GM10266 (cell line): ENCODE results near the gene ARL6IP1.

Source experiments
- DNase-seq: peaks from one replicate; pipeline ENCODE4 v3.0.0; 2012; ENCODE audit errors: extremely low spot score
- TF ChIP-seq, protein P1 (sequence below): IDR thresholded peaks from 2 replicates; pipeline ENCODE4 v1.5.1; 2012; ENCODE audit warnings: mild to moderate bottlenecking, low read depth; ENCODE audit not compliant: control insufficient read depth, insufficient read depth; ENCODE audit errors: missing control alignments

Gene ARL6IP1

DNA sequence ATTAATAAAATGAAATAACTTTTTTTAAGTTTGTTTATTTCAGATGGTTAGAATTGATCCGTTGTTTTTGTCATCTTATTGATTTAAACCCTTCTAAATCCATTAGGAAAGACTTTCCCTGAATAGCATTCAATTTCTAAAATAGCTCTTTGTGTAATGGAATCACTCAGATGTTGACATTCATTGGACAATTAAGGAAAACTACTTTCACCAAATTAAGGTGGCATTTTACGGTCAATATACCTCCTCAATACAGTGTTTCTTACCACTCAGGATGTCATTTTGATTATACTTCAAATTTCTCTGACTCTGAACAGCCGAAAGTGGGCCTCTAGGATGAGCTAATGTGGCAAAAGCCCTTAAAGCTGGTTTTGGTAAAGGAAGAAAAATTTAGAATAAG, 1.8 kb downstream of the ARL6IP1 start:
- no peak for DNase-seq
- TF ChIP-seq, protein P1, sequence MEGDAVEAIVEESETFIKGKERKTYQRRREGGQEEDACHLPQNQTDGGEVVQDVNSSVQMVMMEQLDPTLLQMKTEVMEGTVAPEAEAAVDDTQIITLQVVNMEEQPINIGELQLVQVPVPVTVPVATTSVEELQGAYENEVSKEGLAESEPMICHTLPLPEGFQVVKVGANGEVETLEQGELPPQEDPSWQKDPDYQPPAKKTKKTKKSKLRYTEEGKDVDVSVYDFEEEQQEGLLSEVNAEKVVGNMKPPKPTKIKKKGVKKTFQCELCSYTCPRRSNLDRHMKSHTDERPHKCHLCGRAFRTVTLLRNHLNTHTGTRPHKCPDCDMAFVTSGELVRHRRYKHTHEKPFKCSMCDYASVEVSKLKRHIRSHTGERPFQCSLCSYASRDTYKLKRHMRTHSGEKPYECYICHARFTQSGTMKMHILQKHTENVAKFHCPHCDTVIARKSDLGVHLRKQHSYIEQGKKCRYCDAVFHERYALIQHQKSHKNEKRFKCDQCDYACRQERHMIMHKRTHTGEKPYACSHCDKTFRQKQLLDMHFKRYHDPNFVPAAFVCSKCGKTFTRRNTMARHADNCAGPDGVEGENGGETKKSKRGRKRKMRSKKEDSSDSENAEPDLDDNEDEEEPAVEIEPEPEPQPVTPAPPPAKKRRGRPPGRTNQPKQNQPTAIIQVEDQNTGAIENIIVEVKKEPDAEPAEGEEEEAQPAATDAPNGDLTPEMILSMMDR, result no peak

DNA sequence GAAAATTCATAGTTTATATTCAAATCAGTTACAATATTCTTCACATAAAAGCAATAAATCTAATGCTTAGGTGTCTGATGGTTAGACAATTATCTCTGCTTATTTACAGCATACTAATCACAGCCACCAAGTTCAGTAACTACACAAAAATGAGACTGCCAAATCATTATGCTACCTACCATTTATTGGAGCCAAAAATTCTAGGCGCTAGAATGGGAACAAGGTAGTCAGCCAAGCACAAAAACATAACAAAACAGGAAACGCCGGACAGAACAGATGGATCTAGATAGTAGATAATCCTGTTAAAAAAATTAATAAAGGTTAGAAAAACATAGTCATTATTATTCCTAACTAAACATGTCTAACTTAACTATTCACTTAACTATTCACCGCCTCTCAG, 3.6 kb downstream of the ARL6IP1 start:
- TF ChIP-seq, protein P1, result no peak
- no peak for DNase-seq

DNA sequence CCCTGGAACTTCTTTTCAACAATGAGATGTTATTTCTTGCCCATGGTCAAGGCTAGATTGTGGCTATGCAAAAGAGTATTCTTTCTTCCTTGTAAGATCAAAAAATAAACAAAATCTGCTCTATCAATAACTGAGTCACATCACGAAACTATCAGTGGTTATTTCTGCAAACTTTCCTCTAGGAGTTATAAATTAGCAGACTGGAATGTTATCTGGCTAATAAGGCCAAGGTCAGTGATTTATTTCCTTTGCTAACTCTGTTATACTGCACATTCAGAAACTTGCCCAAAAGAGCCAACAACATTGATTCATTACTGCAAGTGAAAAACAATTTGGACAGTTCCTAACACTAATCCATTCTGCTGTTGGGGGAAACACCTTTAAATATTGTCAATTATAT, 5.0 kb downstream of the ARL6IP1 start:
- TF ChIP-seq, protein P1, result no peak
- no peak for DNase-seq

DNA sequence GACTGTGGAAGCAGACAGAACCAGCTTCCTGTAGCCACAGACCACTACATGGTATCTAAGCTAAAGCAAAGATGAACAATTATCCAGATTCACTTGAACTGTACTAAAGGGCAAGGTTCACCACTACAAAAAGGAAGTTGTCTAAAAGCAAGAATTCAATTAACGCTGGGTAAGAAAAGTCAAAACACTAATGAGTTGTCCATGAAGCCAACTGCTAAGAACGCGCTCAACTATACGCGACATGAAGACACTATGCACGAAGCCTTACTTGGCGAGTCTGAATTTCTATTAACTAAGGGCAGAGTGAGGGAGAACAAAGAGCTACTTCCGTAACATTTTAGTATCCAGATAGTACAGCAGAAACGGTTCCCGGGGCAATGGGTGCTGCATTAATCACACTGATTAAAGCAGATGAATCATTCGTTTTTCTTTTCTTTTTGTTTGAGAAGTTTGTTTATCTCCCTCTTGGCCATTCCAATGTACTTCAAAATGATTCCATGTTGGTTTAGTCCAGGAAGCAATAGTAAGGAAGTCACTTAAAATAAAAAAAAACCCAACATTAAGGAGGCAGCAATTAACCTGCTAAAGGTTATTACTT, 8.4 kb downstream of the ARL6IP1 start:
- DNase-seq, result no peak
- TF ChIP-seq, protein P1, result no peak

DNA sequence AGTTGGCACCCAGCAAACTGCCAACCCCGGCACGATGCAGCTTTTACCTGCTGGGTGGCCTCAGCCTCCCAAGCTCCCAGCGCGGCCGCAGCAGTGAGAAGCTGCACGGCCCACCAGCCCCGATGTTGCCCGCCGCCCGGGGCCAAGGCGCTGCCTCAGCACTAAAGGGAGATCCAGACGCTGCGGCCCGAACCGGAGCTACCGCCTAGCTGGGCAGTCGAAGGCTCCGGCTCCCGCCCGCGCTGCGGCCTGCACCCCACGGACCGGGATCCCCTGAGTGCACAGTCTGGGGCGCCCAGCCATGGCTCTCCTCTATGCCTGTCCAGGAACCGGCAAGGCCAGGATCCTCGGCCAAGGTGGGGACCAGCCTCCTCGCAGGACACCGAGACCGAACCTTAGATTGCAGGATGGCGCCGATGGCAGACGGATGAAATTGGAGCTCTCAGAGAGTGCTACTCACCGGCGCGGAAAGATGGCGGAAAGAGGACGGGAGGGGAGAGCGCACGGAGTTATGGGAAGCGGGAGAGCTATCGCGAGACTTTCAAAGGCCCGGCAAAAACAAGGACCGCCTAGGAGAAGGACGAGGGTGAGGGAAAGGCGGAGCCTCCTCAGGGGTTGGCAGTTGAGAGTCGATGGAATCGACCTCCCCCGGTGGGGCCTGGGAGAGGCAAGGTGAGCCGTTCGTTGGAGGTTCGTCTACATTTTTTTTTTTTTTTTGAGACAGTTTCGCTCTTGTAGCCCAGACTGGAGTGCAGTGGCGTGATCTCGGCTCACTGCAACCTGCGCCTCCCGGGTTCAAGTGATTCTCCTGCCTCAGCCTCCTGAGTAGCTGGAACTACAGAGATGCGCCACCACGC, 11.3 kb downstream of the ARL6IP1 start, which contains the start of gene RPS15A:
Gene RPS15A (minus strand): TSS at position 485 of the 857 bp plus-strand sequence. CDS start 1,221 bp downstream, outside the sequence.
- peak; percentile 94 for DNase-seq
- TF ChIP-seq, protein P1, result no peak

DNA sequence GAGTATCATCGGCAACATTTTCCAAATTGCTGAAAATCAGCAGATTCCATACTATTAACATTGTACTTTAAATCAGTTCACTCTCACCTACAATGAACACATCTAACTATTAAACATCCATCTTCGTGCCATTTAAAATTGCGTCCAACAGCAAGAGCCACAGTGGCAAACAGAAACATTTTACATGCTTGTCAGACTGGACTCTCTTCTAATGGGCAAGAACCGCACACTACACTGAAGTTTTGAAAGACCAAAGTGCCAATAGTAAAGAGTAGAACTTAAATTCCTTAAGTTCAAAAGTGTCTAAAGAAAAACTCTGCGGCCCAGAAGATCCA, 11.9 kb downstream of the ARL6IP1 start:
- no peak for DNase-seq
- TF ChIP-seq, protein P1, result no peak
